CD4-positive, alpha-beta memory T cell (primary cell): ENCODE data around the gene SCAPER. TPM values are rescaled to one million over a fixed set of nuclear protein-coding genes. Genes with fewer than 3 reads are reported as not detected.
"Not testable (repeated sequence)": the region's sequence is repeated elsewhere in the genome, so short reads cannot be mapped to it uniquely, and the experiment has no call there.

ENCODE experiments used
- CTCF ChIA-PET: fragments of 350-600 bp; sonication (Branson Sonifier 250); formaldehyde crosslinking; loops from one replicate; lab custom pipeline; 2021; ENCODE audit warnings: inconsistent platforms; ENCODE audit not compliant: partially characterized antibody; lab: Charles Lee
- POLR2A ChIA-PET: fragments of 350-600 bp; sonication (Branson Sonifier 250); formaldehyde crosslinking; loops from one replicate; lab custom pipeline; 2021; ENCODE audit not compliant: partially characterized antibody; lab: Charles Lee
- DNase-seq, 5 donors: peaks; one replicate each; pipeline versions ENCODE4 v3.0.0 to v3.0.0-alpha.2; 2020 to 2022; ENCODE audit warnings: mixed read lengths in 1 of 5
- H3K27ac ChIP-seq: one replicate; pipeline ENCODE4 v1.7.0; 2013; ENCODE audit warnings: low read depth, low read length
- H3K27me3 ChIP-seq: 2 replicates; pipeline ENCODE4 v1.7.0; 2013; ENCODE audit warnings: mild to moderate bottlenecking, low read length, moderate library complexity; ENCODE audit not compliant: insufficient read depth
- H3K36me3 ChIP-seq: 2 replicates; pipeline ENCODE4 v1.7.0; 2013; ENCODE audit warnings: mild to moderate bottlenecking, low read length, moderate library complexity; ENCODE audit not compliant: insufficient read depth
- H3K4me1 ChIP-seq: 2 replicates; pipeline ENCODE4 v1.7.0; 2013; ENCODE audit warnings: mild to moderate bottlenecking, low read length, moderate library complexity; ENCODE audit not compliant: insufficient read depth
- H3K4me3 ChIP-seq, 2 donors: one replicate each; pipeline ENCODE4 v1.7.0; 2013; ENCODE audit warnings: low read length in 2 of 2, mild to moderate bottlenecking in 1 of 2
- H3K9me3 ChIP-seq, 2 donors: one replicate each; pipeline ENCODE4 v1.7.0; 2013; ENCODE audit warnings: low read length in 2 of 2, control low read depth in 1 of 2; ENCODE audit not compliant: control insufficient read depth in 1 of 2
- H3K27ac Mint-ChIP-seq, 7 donors: one replicate each; pipeline ENCODE4 v1.8.0; 2020 to 2021; ENCODE audit warnings: mixed read lengths in 7 of 7, mild to moderate bottlenecking in 6 of 7, inconsistent platforms in 3 of 7, moderate library complexity in 3 of 7
- H3K27me3 Mint-ChIP-seq, 2 donors: one replicate each; pipeline ENCODE4 v1.8.0; 2020 to 2021; ENCODE audit warnings: mixed read lengths in 2 of 2
- H3K36me3 Mint-ChIP-seq, 2 donors: one replicate each; pipeline ENCODE4 v1.8.0; 2020 to 2021; ENCODE audit warnings: mixed read lengths in 2 of 2, inconsistent platforms in 1 of 2, mild to moderate bottlenecking in 1 of 2
- H3K4me1 Mint-ChIP-seq, 4 donors: one replicate each; pipeline ENCODE4 v1.8.0; 2020 to 2021; ENCODE audit warnings: mixed read lengths in 4 of 4, mild to moderate bottlenecking in 1 of 4
- H3K4me3 Mint-ChIP-seq, 8 donors: one replicate each; pipeline ENCODE4 v1.8.0; 2020 to 2021; ENCODE audit warnings: mixed read lengths in 8 of 8, mild to moderate bottlenecking in 7 of 8, moderate library complexity in 6 of 8, inconsistent platforms in 3 of 8
- H3K9me3 Mint-ChIP-seq, 8 donors: one replicate each; pipeline ENCODE4 v1.8.0; 2020 to 2021; ENCODE audit warnings: mixed read lengths in 8 of 8, mild to moderate bottlenecking in 5 of 8, inconsistent platforms in 3 of 8, moderate library complexity in 1 of 8
- intact Hi-C: fragments of 100-400 bp; cut with micrococcal nuclease; formaldehyde crosslinking; loops from one replicate; pipeline ENCODE4 v1.15.1; 2023
- polyA plus RNA-seq, 2 donors: library from polyadenylated mRNA; unstranded; fragments of 300-500 nt; fragmentation: Illumina TruSeq; gene quantifications; one replicate each; pipeline ENCODE4 v1.2.3, GENCODE V29; 2021
- total RNA-seq, 2 experiments: library from RNA; stranded (reverse); gene quantifications; one replicate each; pipeline ENCODE4 v1.2.3, GENCODE V29; 2021

SCAPER gene
- total and polyA plus RNA-seq, 4 experiments from 2014 or later, result 7.2 to 41.4 (median 34.3) TPM

DNA sequence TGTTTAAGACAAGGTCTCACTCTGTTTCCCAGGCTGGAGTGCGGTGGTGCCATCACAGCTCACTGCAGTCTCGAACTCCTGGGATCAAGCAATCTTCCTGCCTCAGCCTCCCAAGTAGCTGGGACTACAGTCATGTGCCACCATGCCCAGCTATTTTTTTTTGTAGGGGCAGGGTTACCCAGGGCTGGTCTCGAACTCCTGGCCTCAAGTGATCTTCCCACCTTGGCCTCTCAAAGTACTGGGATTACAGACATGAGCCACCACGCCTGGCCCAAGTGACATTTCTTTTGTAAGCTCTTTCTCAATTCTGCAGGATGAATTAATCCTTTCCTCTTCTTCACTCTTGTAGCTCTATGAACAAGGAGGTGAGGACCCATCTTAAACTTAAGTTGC, 592.0 kb downstream of the SCAPER start:
- H3K36me3 ChIP-seq, H3K9me3 Mint-ChIP-seq, H3K27ac ChIP-seq, POLR2A ChIA-PET, H3K27me3 ChIP-seq, H3K36me3 Mint-ChIP-seq, H3K9me3 ChIP-seq, H3K4me3 ChIP-seq, DNase-seq, H3K27me3 Mint-ChIP-seq, CTCF ChIA-PET: not testable (repeated sequence)
- Mint-ChIP-seq H3K27ac (peak overlapping the region in 2 of 7 donors; percentile 62 to 66), H3K4me1 (peaks cover 17 to 40% (median 28%) of the 10 kb centered on the region in 4 donors), H3K4me3 (peak overlapping the region in 3 of 8 donors; percentile 9 to 92 (median 43))
- peaks cover 17% of the 10 kb centered on the region for H3K4me1 ChIP-seq
- intact Hi-C loops, result loop anchor here (10.0 kb wide), 1 partner anchor 1112 kb away; the partner anchor contains the start of genes HMG20A and PEAK1

- Histone ChIP-seq H3K27ac (no peak overlapping the region), H3K4me3 (no peak overlapping the region), H3K4me1 (peaks cover 21% of the 10 kb centered on the region), H3K9me3 (no peaks in the 10 kb centered on the region), H3K36me3 (no peaks in the 10 kb centered on the region), H3K27me3 (no peaks in the 10 kb centered on the region)
- Mint-ChIP-seq H3K9me3 (peaks cover 0 to 3% (median 0%) of the 10 kb centered on the region in 8 donors), H3K36me3 (peaks cover 3 to 5% of the 10 kb centered on the region in 2 donors), H3K4me1 (peaks cover 19 to 44% (median 32%) of the 10 kb centered on the region in 4 donors), H3K27ac (peak overlapping the region in 6 of 7 donors; percentile 4 to 92 (median 38)), H3K4me3 (peak overlapping the region; percentile 43 to 94 (median 91)), H3K27me3 (peaks cover 0 to 1% of the 10 kb centered on the region in 2 donors)
- intact Hi-C loops, result loop anchor here (10.0 kb wide), 1 partner anchor 1112 kb away; the partner anchor contains the start of genes HMG20A and PEAK1
- POLR2A ChIA-PET, result no interaction called here
- CTCF ChIA-PET, result no interaction called here
- DNase-seq, result no peak
Measured at GRCh38 chr15:76312540-76313174, 592.5 kb downstream of the SCAPER start.

DNA sequence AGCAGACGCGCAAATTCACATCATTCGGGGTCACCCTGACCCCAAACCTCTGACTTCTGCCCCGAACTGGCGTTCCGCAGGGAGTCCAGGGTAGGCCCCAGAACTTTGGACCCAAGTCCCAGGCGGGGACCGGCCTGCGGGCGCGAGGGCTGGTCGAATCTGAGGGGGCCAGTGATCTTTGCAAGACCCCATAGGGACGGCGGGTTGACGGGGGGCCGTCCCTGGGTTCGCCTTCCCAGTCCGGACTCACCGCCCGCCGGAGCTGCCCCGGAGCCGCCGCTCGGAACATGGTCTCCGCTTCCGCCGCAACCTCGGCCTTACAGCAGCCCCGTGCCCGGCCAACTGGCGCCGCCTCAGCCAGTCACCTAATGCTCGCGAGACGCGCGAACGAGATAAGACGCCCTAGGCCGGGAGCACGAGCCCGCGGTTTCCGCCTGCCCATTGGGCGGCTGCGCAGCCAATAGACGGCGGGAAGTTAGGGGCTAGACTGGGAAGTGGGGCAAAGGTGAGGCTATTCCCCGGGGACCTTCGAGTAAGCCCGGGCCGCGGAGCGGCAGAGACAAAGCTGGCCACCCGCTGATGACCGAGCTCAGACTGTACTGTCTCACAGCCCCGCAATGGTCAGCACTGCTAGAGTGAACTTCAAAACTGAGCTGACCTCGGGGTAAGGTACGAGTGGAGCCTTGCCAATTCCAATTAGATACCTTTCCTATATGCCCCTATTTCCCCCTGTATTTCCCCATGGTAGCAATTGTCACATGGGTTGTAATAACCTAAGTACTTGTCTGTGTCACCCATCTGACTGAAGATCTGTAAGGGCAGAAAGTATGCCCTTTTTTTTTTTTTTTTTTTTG, 593.8 kb downstream of the SCAPER start, which contains the start of gene ETFA:
TSS of gene ETFA (minus strand) at position 370 of the 854 bp plus-strand sequence. CDS start at position 289, 81 bp downstream.
- no peaks in the 10 kb centered on the region for H3K9me3 ChIP-seq

DNA sequence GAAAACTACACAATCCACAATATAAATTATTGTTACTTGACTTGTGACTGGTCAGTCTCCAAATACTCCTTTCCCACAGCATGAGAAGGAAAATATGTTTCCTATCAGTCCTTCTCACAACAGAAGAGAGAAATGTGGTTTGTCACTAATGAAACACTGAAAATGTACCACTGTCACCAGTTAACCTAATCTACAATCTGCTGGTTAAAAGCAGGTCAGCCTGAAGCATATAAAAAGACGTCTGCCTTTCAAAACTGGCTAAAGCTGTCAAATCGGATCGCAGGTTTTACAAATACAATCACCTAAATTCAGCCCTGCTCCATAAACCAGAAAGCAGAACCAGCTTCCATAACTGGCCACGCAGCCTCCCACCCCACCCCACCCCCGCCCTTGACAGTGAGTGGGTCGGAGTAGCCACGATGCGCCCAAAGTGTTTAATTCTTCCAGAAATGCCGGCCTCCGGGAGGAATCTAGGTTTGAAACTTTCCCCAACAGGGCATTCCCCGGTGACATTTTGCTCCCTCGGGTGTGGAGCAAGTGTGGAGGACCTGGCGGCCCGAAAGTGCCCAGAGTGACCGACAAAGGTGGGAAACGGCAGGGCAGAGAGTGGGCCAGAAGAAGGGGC, 594.6 kb downstream of the SCAPER start:
- POLR2A ChIA-PET, result interaction anchor here (1.3 to 1.5 kb wide), 2 partner anchors 25 to 685 kb away, joined by 3 to 5 read pairs; partner anchors contain the start of gene PSTPIP1
- Mint-ChIP-seq H3K9me3 (peaks cover 0 to 3% (median 0%) of the 10 kb centered on the region in 8 donors), H3K27ac (peak overlapping the region; percentile 15 to 94 (median 91)), H3K27me3 (peaks cover 0 to 1% of the 10 kb centered on the region in 2 donors), H3K4me1 (peaks cover 25 to 48% (median 36%) of the 10 kb centered on the region in 4 donors), H3K36me3 (peaks cover 3 to 5% of the 10 kb centered on the region in 2 donors), H3K4me3 (peak overlapping the region; percentile 88 to 96 (median 92))
- DNase-seq, result peak in 4 of 5 donors; percentile 8 to 44 (median 13)
- peaks cover 21% of the 10 kb centered on the region for H3K4me1 ChIP-seq
- H3K36me3 ChIP-seq, result no peaks in the 10 kb centered on the region
- peak overlapping the region; percentile 72 for H3K27ac ChIP-seq
- H3K27me3 ChIP-seq, result no peaks in the 10 kb centered on the region
- CTCF ChIA-PET, result interaction anchor here (1.1 to 1.6 kb wide), 2 partner anchors 17 to 24 kb away, joined by 4 to 5 read pairs; no protein-coding TSS in a partner anchor
- no peaks in the 10 kb centered on the region for H3K9me3 ChIP-seq
- intact Hi-C loops, result loop anchor here (1.0 to 10.0 kb wide), 3 partner anchors 24 to 1114 kb away; partner anchors contain the start of genes HMG20A and PEAK1
- peak overlapping the region; percentile 51 to 74 for H3K4me3 ChIP-seq

More for the DNA sequence above, 593.8 kb downstream of the SCAPER start, which contains the start of gene ETFA:
- peak within 1 kb of the TSS; percentile 88 to 96 (median 92) for H3K4me3 Mint-ChIP-seq
- peak; percentile 81 to 86 (median 84) for DNase-seq
- no peaks in the 10 kb centered on the region for H3K27me3 ChIP-seq
- H3K4me1 ChIP-seq, result peaks cover 21% of the 10 kb centered on the region
- peak within 1 kb of the TSS; percentile 51 to 74 for H3K4me3 ChIP-seq
- intact Hi-C loops, result loop anchor here (1.0 to 10.0 kb wide), 3 partner anchors 25 to 1113 kb away; partner anchors contain the start of genes HMG20A and PEAK1
- peaks cover 3 to 5% of the 10 kb centered on the region in 2 donors for H3K36me3 Mint-ChIP-seq
- peak within 1 kb of the TSS; percentile 59 to 94 (median 91) for H3K27ac Mint-ChIP-seq
- peaks cover 0 to 1% of the 10 kb centered on the region in 2 donors for H3K27me3 Mint-ChIP-seq
- peak within 1 kb of the TSS; percentile 72 for H3K27ac ChIP-seq
- ChIA-PET CTCF (interaction anchor here (1.1 to 1.6 kb wide), 3 partner anchors 11 to 25 kb away, joined by 3 to 5 read pairs (median 4); no protein-coding TSS in a partner anchor), POLR2A (interaction anchor here (0.7 to 1.5 kb wide), 5 partner anchors 25 to 696 kb away, joined by 3 to 5 read pairs (median 3); partner anchors contain the start of gene PSTPIP1)
- H3K4me1 Mint-ChIP-seq, result peaks cover 22 to 44% (median 33%) of the 10 kb centered on the region in 4 donors
- no peaks in the 10 kb centered on the region for H3K36me3 ChIP-seq
- H3K9me3 Mint-ChIP-seq, result peaks cover 0 to 3% (median 0%) of the 10 kb centered on the region in 8 donors

DNA sequence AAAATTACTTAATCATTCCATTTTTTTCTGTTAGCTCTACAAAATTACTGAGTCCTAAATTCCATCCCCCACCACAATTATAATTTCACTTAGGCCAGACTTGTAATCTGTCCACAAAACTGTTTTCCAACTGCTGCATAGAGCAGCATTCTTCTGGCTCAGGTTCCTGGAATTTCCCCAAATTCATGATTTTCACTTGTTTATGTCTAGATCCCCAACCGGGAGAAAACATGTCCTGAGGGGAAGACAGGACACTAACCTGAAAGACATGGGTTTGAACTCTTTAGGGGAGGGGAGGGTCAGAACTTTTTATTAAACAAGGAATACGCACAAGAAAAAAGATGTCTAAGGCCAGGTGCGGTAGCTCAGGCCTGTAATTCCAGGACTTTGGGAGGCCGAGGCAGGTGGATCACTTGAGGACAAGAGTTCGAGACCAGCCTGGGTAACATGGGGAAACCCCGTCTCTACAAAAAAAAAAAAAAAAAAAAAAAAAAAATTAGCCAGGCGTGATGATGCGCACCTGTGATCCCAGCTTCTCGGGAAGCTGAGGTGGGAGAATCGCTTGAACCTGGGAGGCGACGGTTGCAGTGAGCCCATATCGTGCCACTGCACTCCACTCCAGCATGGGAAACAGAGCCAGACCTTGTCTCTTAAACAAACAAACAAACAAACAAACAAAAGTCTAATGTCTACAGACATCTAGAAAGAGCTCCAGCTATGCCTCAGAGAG, 595.4 kb downstream of the SCAPER start:
- no peak for DNase-seq
- Mint-ChIP-seq H3K27me3 (no peaks in the 10 kb centered on the region), H3K27ac (peak overlapping the region in 2 of 7 donors; percentile 46 to 92), H3K9me3 (peaks cover 0 to 3% (median 0%) of the 10 kb centered on the region in 8 donors), H3K4me3 (peak overlapping the region; percentile 7 to 96 (median 90)), H3K36me3 (peaks cover 5 to 8% of the 10 kb centered on the region in 2 donors), H3K4me1 (peaks cover 28 to 55% (median 41%) of the 10 kb centered on the region in 4 donors)
- no peaks in the 10 kb centered on the region for H3K36me3 ChIP-seq
- intact Hi-C loops, result loop anchor here (2.0 to 10.0 kb wide), 2 partner anchors 35 to 1115 kb away; partner anchors contain the start of genes HMG20A and PEAK1
- CTCF ChIA-PET, result interaction anchor here (1.1 kb wide), 1 partner anchor 16 kb away, joined by 4 read pairs; no protein-coding TSS in a partner anchor
- H3K4me1 ChIP-seq, result peaks cover 21% of the 10 kb centered on the region
- H3K9me3 ChIP-seq, result no peaks in the 10 kb centered on the region
- peak overlapping the region in 1 of 2 donors; percentile 74 for H3K4me3 ChIP-seq
- H3K27me3 ChIP-seq, result no peaks in the 10 kb centered on the region
- POLR2A ChIA-PET, result interaction anchor here (0.7 kb wide), 1 partner anchor 236 kb away, joined by 4 read pairs; no protein-coding TSS in a partner anchor
- H3K27ac ChIP-seq, result no peak overlapping the region

- no peak overlapping the region for H3K27ac Mint-ChIP-seq
- H3K36me3 Mint-ChIP-seq, result peaks cover 1 to 12% of the 10 kb centered on the region in 2 donors
- Histone ChIP-seq H3K4me1 (peaks cover 9% of the 10 kb centered on the region), H3K4me3 (no peak overlapping the region), H3K27ac (no peak overlapping the region), H3K9me3 (no peaks in the 10 kb centered on the region), H3K36me3 (no peaks in the 10 kb centered on the region), H3K27me3 (no peaks in the 10 kb centered on the region)
- intact Hi-C loops, result no loop called here
- peaks cover 25 to 47% (median 34%) of the 10 kb centered on the region in 4 donors for H3K4me1 Mint-ChIP-seq
- POLR2A ChIA-PET, result no interaction called here
- DNase-seq, result no peak
- no peak overlapping the region for H3K4me3 Mint-ChIP-seq
- CTCF ChIA-PET, result no interaction called here
- peaks cover 0 to 2% (median 0%) of the 10 kb centered on the region in 8 donors for H3K9me3 Mint-ChIP-seq
- no peaks in the 10 kb centered on the region for H3K27me3 Mint-ChIP-seq
Measured at GRCh38 chr15:76303909-76304308, 601.2 kb downstream of the SCAPER start.
